H1 (cell line): ENCODE measurements around the gene NFATC1. TPM values are rescaled to one million over a fixed set of nuclear protein-coding genes. Genes with fewer than 3 reads are reported as not detected.

ENCODE experiments used
- CTCF ChIA-PET: fragments of 300-600 bp; sonication (Branson Sonifier 250); formaldehyde crosslinking; loops from one replicate; lab custom pipeline; 2021; ENCODE audit not compliant: partially characterized antibody; lab: Charles Lee
- POLR2A ChIA-PET: fragments of 300-600 bp; sonication (Branson Sonifier 250); formaldehyde crosslinking; loops from one replicate; lab custom pipeline; 2021; ENCODE audit warnings: inconsistent platforms; ENCODE audit not compliant: partially characterized antibody; lab: Charles Lee
- DNase-seq, 2 experiments: peaks; one replicate each; pipeline versions ENCODE4 v3.0.0 to v3.0.0-alpha.2; 2010 to 2022; ENCODE audit warnings: low spot score in 2 of 2, low read depth in 1 of 2, mixed read lengths in 1 of 2
- FAIRE-seq: peaks from 2 replicates; lab custom pipeline; 2011; peaks lifted over from hg19 to GRCh38; lab: Jason Lieb, UNC
- H2AFZ ChIP-seq: 2 replicates; pipeline ENCODE4 v1.8.1; 2012; ENCODE audit warnings: low read length, inconsistent platforms
- H2AK5ac ChIP-seq: 2 replicates; pipeline ENCODE4 v1.6.1; 2013; ENCODE audit warnings: low read depth, low read length
- H2BK120ac ChIP-seq: replicated peaks from 2 replicates; pipeline ENCODE3; 2013; ENCODE audit warnings: low read depth, low read length, inconsistent platforms
- H2BK12ac ChIP-seq: 2 replicates; pipeline ENCODE4 v1.6.1; 2013; ENCODE audit warnings: low read depth, low read length
- H2BK15ac ChIP-seq: 2 replicates; pipeline ENCODE4 v1.6.1; 2013; ENCODE audit warnings: low read length
- H2BK20ac ChIP-seq: 2 replicates; pipeline ENCODE4 v1.6.1; 2013; ENCODE audit warnings: low read length
- H2BK5ac ChIP-seq: 2 replicates; pipeline ENCODE4 v1.6.1; 2013; ENCODE audit warnings: low read depth, low read length
- H3K14ac ChIP-seq: 2 replicates; pipeline ENCODE4 v1.6.1; 2013; ENCODE audit warnings: inconsistent platforms; ENCODE audit not compliant: insufficient read length
- H3K18ac ChIP-seq: 2 replicates; pipeline ENCODE4 v1.6.1; 2013; ENCODE audit warnings: low read length; ENCODE audit errors: extremely low read depth
- H3K23ac ChIP-seq: 2 replicates; pipeline ENCODE4 v1.6.1; 2013; ENCODE audit warnings: inconsistent platforms; ENCODE audit not compliant: insufficient read length
- H3K23me2 ChIP-seq: 2 replicates; pipeline ENCODE4 v1.6.1; 2013; ENCODE audit warnings: low read depth, low read length
- H3K27ac ChIP-seq: 2 replicates; pipeline ENCODE4 v1.6.1; 2011; ENCODE audit warnings: low read depth, low read length, inconsistent platforms
- H3K27me3 ChIP-seq, 4 experiments: replicated peaks in 1 of 4; 1 replicate in 1 of 4; 2 replicates in 3 of 4; pipeline versions ENCODE4 v1.6.1 to v1.8.1; 2011 to 2013; ENCODE audit warnings: low read length in 3 of 4, mild to moderate bottlenecking in 3 of 4, inconsistent platforms in 2 of 4, mixed read lengths in 2 of 4, moderate library complexity in 1 of 4; ENCODE audit not compliant: control insufficient read depth in 3 of 4, insufficient read depth in 3 of 4; ENCODE audit errors: extremely low read depth in 1 of 4
- H3K36me3 ChIP-seq, 4 experiments: 2 replicates each; pipeline versions ENCODE4 v1.6.1 to v1.8.1; 2011 to 2013; ENCODE audit warnings: mild to moderate bottlenecking in 4 of 4, low read length in 3 of 4, moderate library complexity in 2 of 4, control low read depth in 1 of 4, inconsistent platforms in 1 of 4; ENCODE audit not compliant: insufficient read depth in 4 of 4, control insufficient read depth in 2 of 4
- H3K4ac ChIP-seq: replicated peaks from 2 replicates; pipeline ENCODE3; 2013; ENCODE audit warnings: low read length, low read depth, mixed read lengths, inconsistent platforms; ENCODE audit not compliant: insufficient read length
- H3K4me1 ChIP-seq, 4 experiments: replicated peaks in 1 of 4; 1 replicate in 1 of 4; 2 replicates in 3 of 4; pipeline versions ENCODE4 v1.6.1 to v1.8.1; 2011 to 2013; ENCODE audit warnings: low read length in 3 of 4, inconsistent platforms in 2 of 4, mixed read lengths in 1 of 4; ENCODE audit not compliant: insufficient read depth in 4 of 4, control insufficient read depth in 3 of 4
- H3K4me2 ChIP-seq, 2 experiments: 2 replicates each; pipeline versions ENCODE4 v1.6.1 to v1.8.1; 2011 to 2013; ENCODE audit warnings: low read depth in 2 of 2, low read length in 2 of 2, control low read depth in 1 of 2, inconsistent platforms in 1 of 2, mild to moderate bottlenecking in 1 of 2; ENCODE audit not compliant: insufficient read depth in 1 of 2
- H3K4me3 ChIP-seq, 4 experiments: fragments of 200-600, 300-600 bp in 1 of 4; sonication (generic), shearing (Covaris generic), sonication (Bioruptor Twin) in 1 of 4; 2 replicates each; pipeline versions ENCODE4 v1.5.1 to v1.8.1; 2011 to 2016; ENCODE audit warnings: low read length in 4 of 4, low read depth in 3 of 4, control low read depth in 2 of 4, inconsistent platforms in 2 of 4, mild to moderate bottlenecking in 2 of 4, mixed read lengths in 1 of 4, moderate library complexity in 1 of 4; ENCODE audit not compliant: insufficient read depth in 2 of 4; ENCODE audit errors: extremely low read depth in 1 of 4
- H3K56ac ChIP-seq: replicated peaks from 2 replicates; pipeline ENCODE3; 2013; ENCODE audit warnings: low read depth, mild to moderate bottlenecking, mixed read lengths, low read length, inconsistent platforms; ENCODE audit not compliant: insufficient read length
- H3K79me1 ChIP-seq: 2 replicates; pipeline ENCODE4 v1.6.1; 2013; ENCODE audit warnings: low read depth, low read length, control low read depth
- H3K79me2 ChIP-seq, 2 experiments: 2 replicates each; pipeline versions ENCODE4 v1.6.1 to v1.8.1; 2012 to 2013; ENCODE audit warnings: low read length in 2 of 2, mild to moderate bottlenecking in 2 of 2, inconsistent platforms in 1 of 2; ENCODE audit not compliant: insufficient read depth in 2 of 2, control insufficient read depth in 1 of 2
- H3K9ac ChIP-seq, 4 experiments: replicated peaks in 1 of 4; 1 replicate in 1 of 4; 2 replicates in 3 of 4; pipeline versions ENCODE4 v1.6.1 to v1.8.1; 2011 to 2013; ENCODE audit warnings: low read depth in 3 of 4, low read length in 3 of 4, control low read depth in 2 of 4, mild to moderate bottlenecking in 2 of 4, moderate library complexity in 2 of 4, inconsistent platforms in 1 of 4; ENCODE audit errors: extremely low read depth in 1 of 4
- H3K9me3 ChIP-seq, 2 experiments: 2 replicates each; pipeline versions ENCODE4 v1.6.1 to v1.8.1; 2012 to 2013; ENCODE audit warnings: mild to moderate bottlenecking in 2 of 2, moderate library complexity in 2 of 2, control low read depth in 1 of 2, inconsistent platforms in 1 of 2, low read depth in 1 of 2, low read length in 1 of 2, mixed read lengths in 1 of 2; ENCODE audit not compliant: insufficient read depth in 2 of 2
- H4K20me1 ChIP-seq, 2 experiments: replicated peaks in 1 of 2; 2 replicates each; pipeline versions ENCODE3 to v1.8.1; 2011 to 2013; ENCODE audit warnings: inconsistent platforms in 2 of 2, low read length in 2 of 2, mild to moderate bottlenecking in 1 of 2; ENCODE audit not compliant: insufficient read depth in 2 of 2, control insufficient read depth in 1 of 2
- H4K5ac ChIP-seq: 2 replicates; pipeline ENCODE4 v1.6.1; 2013; ENCODE audit warnings: low read length, low read depth, mixed read lengths, inconsistent platforms; ENCODE audit not compliant: insufficient read length
- H4K8ac ChIP-seq: 2 replicates; pipeline ENCODE4 v1.8.0; 2013; ENCODE audit warnings: mild to moderate bottlenecking, moderate library complexity, low read length, inconsistent platforms; ENCODE audit not compliant: insufficient read depth; ENCODE audit errors: extremely low read depth
- H4K91ac ChIP-seq: replicated peaks from 2 replicates; pipeline ENCODE3; 2013; ENCODE audit warnings: low read length, mixed read lengths, inconsistent platforms; ENCODE audit not compliant: insufficient read length
- CHD2 ChIP-seq: IDR thresholded peaks from 2 replicates; pipeline ENCODE4 v1.6.1; 2012; ENCODE audit warnings: low read length, improper control_type of control experiment
- HDAC2 ChIP-seq, 2 experiments: fragments of 300-600 bp in 1 of 2; sonication (generic) in 1 of 2; IDR thresholded peaks; 2 replicates each; pipeline ENCODE4 v1.6.1; 2011 to 2012; ENCODE audit warnings: low read depth in 2 of 2, low read length in 2 of 2, mild to moderate bottlenecking in 2 of 2, moderate library complexity in 2 of 2, borderline replicate concordance in 1 of 2, inconsistent platforms in 1 of 2
- NRF1 ChIP-seq: IDR thresholded peaks from 2 replicates; pipeline ENCODE4 v1.6.1; 2011; ENCODE audit warnings: mild to moderate bottlenecking, low read depth, low read length, improper control_type of control experiment
- SP1 ChIP-seq: IDR thresholded peaks from 2 replicates; pipeline ENCODE4 v1.6.1; 2011; ENCODE audit warnings: low read depth, low read length
- WGBS, 2 experiments: shearing (Covaris generic) in 1 of 2; methylation state at CpG; one replicate each; pipeline versions ENCODE4 v1.1.6 to v1.1.7; 2013 to 2015; ENCODE audit warnings: low lambda C conversion rate in 2 of 2, mixed read lengths in 2 of 2, inconsistent platforms in 1 of 2, low coverage in 1 of 2, missing lambda C conversion rate in 1 of 2; ENCODE audit not compliant: insufficient replicate concordance in 2 of 2, insufficient coverage in 1 of 2, insufficient read length in 1 of 2; ENCODE audit errors: extremely low coverage in 1 of 2, missing lambda C conversion rate in 1 of 2; 5-methylcytosine and 5-hydroxymethylcytosine counted together
- polyA plus RNA-seq, 7 experiments: library from polyadenylated mRNA; depleted of rRNA in 3 of 7; stranded (reverse) in 5 of 7; unstranded in 2 of 7; fragments of >200 nt in 5 of 7; fragments of 200-250 nt in 2 of 7; gene quantifications; 1 replicate in 5 of 7; 2 replicates in 1 of 7; 4 replicates in 1 of 7; pipeline versions ENCODE4 v1.2.1 to v1.2.3, GENCODE V29; 2011 to 2013; ENCODE audit warnings: missing spikeins in 2 of 7, mixed read lengths in 2 of 7
- total RNA-seq: library from RNA; stranded (reverse); fragmentation: NEBNext Ultra II Directional; extraction: Animal tissue kit (Norgen Biotek cat#: 25700); gene quantifications from 2 replicates; pipeline ENCODE4 v1.2.1, GENCODE V29; 2021

NFATC1 gene
- total and polyA plus RNA-seq, 2 of the 8 experiments (the other 6 are each of a cell fraction or from before 2014, with no cell fraction given): 2.0 to 6.6 TPM

- no peak for DNase-seq
- Histone ChIP-seq H3K4ac (no peak overlapping the region), H2BK20ac (no peak overlapping the region), H3K4me1 (no peaks in the 10 kb centered on the region; a peak in 1 of 7 replicates), H3K23ac (no peak overlapping the region), H3K9me3 (peaks cover 0 to 3% of the 10 kb centered on the region in 2 experiments; a peak in 1 of 4 replicates), H4K8ac (no peak overlapping the region), H3K4me3 (no peak overlapping the region), H3K4me2 (no peak overlapping the region), H3K27ac (no peak overlapping the region), H4K5ac (no peak overlapping the region), H3K36me3 (peaks cover 0 to 20% (median 3%) of the 10 kb centered on the region in 4 experiments; a peak in 3 of 8 replicates), H3K9ac (no peak overlapping the region), H2BK120ac (no peak overlapping the region), H2AK5ac (no peak overlapping the region), H3K18ac (no peak overlapping the region), H2BK5ac (no peak overlapping the region), H3K27me3 (no peaks in the 10 kb centered on the region), H3K79me1 (no peaks in the 10 kb centered on the region), H4K91ac (no peak overlapping the region), H2AFZ (no peak overlapping the region), H4K20me1 (no peaks in the 10 kb centered on the region), H2BK12ac (no peak overlapping the region), H2BK15ac (no peak overlapping the region), H3K23me2 (no peaks in the 10 kb centered on the region), H3K56ac (no peak overlapping the region), H3K14ac (no peak overlapping the region), H3K79me2 (no peaks in the 10 kb centered on the region)
- WGBS, 2 experiments: 88% methylated on average over 20 of the region's 20 CpGs; no CpG with 5 or more reads in 1 of the 2 experiments
- FAIRE-seq: no peak
- CTCF ChIA-PET: interaction anchor here (0.9 to 1.2 kb wide), 5 partner anchors 9 to 513 kb away, joined by 3 to 4 read pairs (median 3); no protein-coding TSS in a partner anchor
- no peak for TF ChIP-seq SP1
- no peak for TF ChIP-seq NRF1
- no peak for TF ChIP-seq HDAC2 (IDR thresholded peaks at IDR 0.05; ENCODE audit: borderline replicate concordance in 1 of 2, low read depth in 2 of 2, low read length in 2 of 2)
- TF ChIP-seq CHD2: no peak
- POLR2A ChIA-PET: no interaction called here
These were observed 33.8 kb upstream of the NFATC1 start for GRCh38 chr18:79361766-79362522.
